ENCODE results near the gene FNIP2.
"Not testable (repeated sequence)": the region's sequence is repeated elsewhere in the genome, so short reads cannot be mapped to it uniquely, and the experiment has no call there.

FNIP2 gene

GRCh38 chr4:158929939-158930638 is 161.3 kb downstream of the FNIP2 start:
- DNase-seq, result peak; percentile 12

DNA sequence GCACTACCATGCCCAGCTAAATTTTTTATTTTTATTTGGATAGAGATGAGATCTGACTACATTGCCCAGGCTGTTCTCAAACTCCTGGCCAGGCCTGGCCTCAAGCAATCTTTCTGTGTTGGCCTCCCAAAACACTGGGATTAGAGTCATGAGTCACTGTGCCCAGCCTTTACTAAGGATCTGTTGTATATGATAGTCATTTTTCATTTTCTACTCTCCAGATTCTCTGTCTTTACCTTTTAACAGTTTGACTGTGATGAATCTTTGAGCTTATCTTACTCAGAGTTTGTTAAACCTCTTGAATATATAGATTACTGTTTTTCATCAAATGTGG is 161.8 kb downstream of the FNIP2 start:
- DNase-seq, result no peak

GRCh38 chr4:158933236-158933635 is 164.4 kb downstream of the FNIP2 start:
- no peak for DNase-seq

DNA sequence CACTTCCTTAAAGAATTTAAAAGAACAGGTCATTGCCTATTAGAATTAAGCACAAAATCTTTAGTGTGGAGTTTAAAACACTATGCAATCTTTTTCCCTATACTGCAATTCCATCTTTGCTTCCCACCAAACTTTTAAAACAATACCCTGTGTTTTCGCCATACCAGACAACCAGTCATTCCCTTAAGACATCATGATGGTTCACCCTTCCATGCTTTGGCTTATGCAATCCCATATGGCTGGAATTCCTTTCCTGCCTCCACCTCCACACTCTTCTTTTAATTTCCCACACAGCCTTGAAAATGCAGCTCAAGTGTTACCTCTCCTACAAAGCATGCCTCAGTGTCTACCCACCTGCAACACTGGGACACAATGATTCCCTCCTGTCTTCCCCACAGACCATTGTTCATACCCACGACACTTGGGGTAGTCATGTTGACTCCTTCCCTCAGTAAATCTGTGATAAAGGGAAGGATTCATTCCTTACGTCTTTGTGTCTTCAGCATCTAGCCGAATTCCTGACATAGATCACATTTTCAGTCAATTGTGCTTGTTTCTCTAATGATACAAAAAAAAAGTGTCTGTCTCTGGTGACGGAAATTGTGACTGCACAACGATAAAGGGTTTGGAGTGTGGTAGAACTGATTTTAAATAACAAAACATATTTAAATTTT is 166.3 kb downstream of the FNIP2 start:
- no peak for DNase-seq

- no peak for DNase-seq
Measured at GRCh38 chr4:158936238-158936637, 167.4 kb downstream of the FNIP2 start.

GRCh38 chr4:158938220-158939044 is 169.6 kb downstream of the FNIP2 start:
- DNase-seq, result no peak

DNA sequence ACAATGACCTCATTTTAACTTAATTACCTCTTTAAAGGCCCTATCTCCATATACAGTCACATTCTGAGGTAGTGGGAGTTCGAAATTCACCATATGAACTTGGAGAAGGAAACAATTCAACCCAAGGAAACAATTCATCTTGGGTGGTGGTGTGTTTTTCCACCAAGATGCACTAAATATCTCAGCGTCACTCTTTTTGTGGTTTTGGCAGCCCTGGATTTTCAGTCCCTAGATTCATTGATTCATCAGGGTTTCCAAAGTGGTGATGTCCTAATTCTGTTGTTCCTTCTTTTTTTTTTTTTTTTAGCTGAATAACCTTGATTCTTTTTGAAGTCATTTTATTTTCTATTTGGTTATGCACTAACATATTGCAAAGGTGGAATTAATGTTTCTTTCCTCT is 171.4 kb downstream of the FNIP2 start:
- no peak for DNase-seq

DNA sequence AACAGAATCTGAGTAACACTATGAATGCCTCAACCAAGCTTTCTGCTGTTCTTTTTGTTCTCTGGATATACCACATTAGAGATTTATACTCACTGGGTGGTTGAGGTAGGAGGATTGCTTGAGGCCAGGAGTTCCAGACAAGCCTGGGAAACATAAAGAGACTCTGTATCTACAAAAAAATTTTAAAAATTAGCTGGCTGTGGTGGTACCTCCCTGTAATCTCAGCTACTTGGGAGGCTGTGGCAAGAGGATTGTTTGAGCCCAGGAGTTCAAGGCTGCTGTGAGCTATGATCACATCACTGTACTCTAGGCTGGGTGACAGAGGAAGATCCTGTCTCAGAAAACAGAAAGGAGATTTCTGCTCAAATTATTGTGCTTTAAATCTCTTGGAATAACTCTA is 172.5 kb downstream of the FNIP2 start:
- DNase-seq, result no peak

GRCh38 chr4:158941895-158942294 is 173.1 kb downstream of the FNIP2 start:
- no peak for DNase-seq

DNA sequence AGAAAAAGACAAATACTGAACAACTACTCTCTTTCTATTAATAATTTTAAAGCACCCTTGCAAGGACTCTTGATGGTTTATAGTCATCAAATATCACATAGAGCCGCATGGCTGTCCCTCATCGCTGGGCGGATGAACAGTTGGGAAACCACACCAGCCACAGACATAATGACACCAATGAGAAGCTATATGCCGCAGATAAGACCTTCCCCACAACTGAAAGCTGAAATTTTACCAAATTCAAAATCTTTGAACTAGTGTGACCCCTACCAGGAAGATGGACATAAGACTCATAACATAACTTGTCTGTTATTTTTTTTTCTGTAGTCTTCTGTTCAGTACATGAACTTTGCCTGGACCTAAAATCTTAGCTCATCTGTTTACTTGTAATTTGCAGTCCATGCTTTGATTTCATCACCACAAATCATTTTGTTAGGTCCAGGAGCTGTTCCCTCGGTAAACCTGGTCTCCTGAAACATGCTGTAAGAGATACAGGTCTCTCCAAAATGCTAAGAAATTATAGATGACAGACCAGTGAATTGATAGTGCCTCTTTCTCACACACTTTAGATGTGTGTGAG is 176.8 kb downstream of the FNIP2 start:
- peak; percentile 10 for DNase-seq

DNA sequence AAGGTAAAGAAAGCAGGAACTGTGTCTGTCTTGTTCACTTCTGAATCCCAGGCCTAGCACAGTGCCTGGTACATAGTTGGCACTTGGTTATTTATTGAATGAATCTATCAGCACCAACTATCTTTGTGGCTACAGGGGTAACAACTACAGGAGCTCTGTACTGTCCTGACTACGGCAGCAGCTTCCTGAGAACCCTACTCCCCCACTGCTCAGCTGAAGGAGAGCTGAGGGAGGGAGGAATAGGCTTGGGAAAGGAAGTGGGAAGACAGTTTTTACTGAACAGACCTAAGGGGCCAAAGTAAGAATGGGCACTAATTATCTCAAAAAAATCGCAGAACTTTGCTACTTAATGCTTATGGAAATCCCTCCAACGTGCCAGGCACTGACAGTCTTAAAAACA is 178.0 kb downstream of the FNIP2 start:
- no peak for DNase-seq

DNA sequence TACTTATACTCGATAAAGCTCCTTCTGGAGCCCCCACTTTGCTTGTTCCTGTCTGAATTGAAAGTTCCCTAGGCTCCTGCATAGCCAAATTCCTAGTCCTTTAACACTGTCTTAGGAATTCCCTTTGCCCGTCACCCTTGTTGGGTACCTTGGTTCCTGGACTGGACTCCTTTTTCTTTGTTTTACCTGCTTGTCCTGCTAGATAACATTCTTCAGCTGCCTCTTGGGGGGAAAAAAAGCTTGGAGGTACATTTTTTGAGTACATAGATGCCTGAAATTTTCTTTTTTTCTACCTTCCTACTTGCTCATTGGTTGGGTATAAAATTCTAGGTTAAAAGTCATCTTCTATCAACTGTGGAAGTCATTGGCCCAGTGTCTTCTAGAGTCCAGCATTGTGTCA is 179.2 kb downstream of the FNIP2 start:
- DNase-seq, result no peak

- no peak for DNase-seq
Measured at GRCh38 chr4:158949099-158949498, 180.3 kb downstream of the FNIP2 start.

DNA sequence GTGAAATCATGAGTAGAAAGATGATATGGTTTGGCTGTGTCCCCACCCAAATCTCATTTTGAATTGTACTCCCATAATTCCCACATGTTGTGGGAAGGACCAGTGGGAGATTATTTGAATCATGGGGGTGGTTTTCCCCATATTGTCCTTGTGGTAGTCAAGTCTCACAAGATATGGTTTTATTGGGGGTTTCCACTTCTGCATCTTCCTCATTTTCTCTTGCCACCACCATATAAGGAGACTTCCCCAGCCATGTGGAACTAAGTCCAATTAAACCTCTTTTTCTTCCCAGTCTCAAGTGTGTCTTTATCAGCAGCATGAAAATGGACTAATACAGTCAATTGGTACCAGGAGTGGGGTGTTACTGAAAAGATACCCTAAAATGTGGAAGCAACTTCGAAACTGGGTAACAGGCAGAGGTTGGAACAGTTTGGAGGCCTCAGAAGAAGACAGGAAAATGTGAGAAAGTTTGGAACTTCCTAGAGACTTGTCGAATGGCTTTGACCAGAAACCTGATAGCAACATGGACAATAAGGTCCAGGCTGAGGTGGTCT is 183.5 kb downstream of the FNIP2 start:
- not testable (repeated sequence) for DNase-seq

- DNase-seq, result not testable (repeated sequence)
Measured at GRCh38 chr4:158956345-158956744, 187.5 kb downstream of the FNIP2 start.

DNA sequence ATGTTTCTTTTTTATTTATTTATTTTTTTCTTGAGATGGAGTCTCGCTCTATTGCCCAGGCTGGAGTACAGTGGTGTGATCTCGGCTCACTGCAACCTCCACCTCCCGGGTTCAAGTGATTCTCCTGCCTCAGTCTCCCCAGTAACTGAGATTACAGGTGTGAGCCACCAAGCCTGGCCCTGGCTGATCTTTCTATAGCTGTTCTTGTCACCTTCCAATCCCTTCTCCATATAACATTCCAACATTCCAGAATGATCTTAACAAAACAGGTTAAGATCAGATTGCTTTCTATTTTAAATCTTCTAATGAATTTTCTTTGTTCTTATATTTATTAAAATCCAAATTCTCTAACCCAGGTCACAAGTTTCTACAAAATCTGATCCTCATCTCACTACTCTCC is 188.1 kb downstream of the FNIP2 start:
- DNase-seq, result not testable (repeated sequence)
